ENCODE results near the gene HARBI1. TPM values are rescaled to one million over a fixed set of nuclear protein-coding genes. Genes with fewer than 3 reads are reported as not detected.
A peak's percentile ranks its signal among the peaks of the same experiment; 100 is the strongest.

Gene HARBI1
- total RNA-seq, 4 donors from 2014 or later = 1.4 to 4.0 (median 2.7) TPM

- DNase-seq (ENCODE audit: low spot score) (no peak), ATAC-seq (ENCODE audit: low FRiP score) (no peak)
- no peak for TF ChIP-seq CTCF (IDR thresholded peaks at IDR 0.05)
These were observed 44.8 kb upstream of the HARBI1 start for GRCh38 chr11:46661836-46662235.

GRCh38 chr11:46659908-46660307 lies 42.9 kb upstream of the HARBI1 start:
- ATAC-seq (ENCODE audit: low FRiP score) = no peak
- no peak for TF ChIP-seq CTCF (IDR thresholded peaks at IDR 0.05)
- no peak for DNase-seq (ENCODE audit: low spot score)

GRCh38 chr11:46658259-46658658 lies 41.2 kb upstream of the HARBI1 start:
- DNase-seq (ENCODE audit: low spot score) = no peak
- peak; percentile 55 for ATAC-seq (ENCODE audit: low FRiP score)
- no peak for TF ChIP-seq CTCF (IDR thresholded peaks at IDR 0.05)

GRCh38 chr11:46657186-46657585 lies 40.2 kb upstream of the HARBI1 start:
- TF ChIP-seq CTCF (IDR thresholded peaks at IDR 0.05) = no peak
- no peak for DNase-seq (ENCODE audit: low spot score)
- no peak for ATAC-seq (ENCODE audit: low FRiP score)

GRCh38 chr11:46655631-46656030 lies 38.6 kb upstream of the HARBI1 start:
- DNase-seq (ENCODE audit: low spot score) (no peak), ATAC-seq (ENCODE audit: low FRiP score) (no peak)
- no peak for TF ChIP-seq CTCF (IDR thresholded peaks at IDR 0.05)

- no peak for DNase-seq (ENCODE audit: low spot score)
- ATAC-seq (ENCODE audit: low FRiP score) = peak; percentile 78
- TF ChIP-seq CTCF (IDR thresholded peaks at IDR 0.05) = no peak
These were observed 32.2 kb upstream of the HARBI1 start for GRCh38 chr11:46649180-46649738.

- no peak for TF ChIP-seq CTCF (IDR thresholded peaks at IDR 0.05)
- ATAC-seq (ENCODE audit: low FRiP score) (no peak), DNase-seq (ENCODE audit: low spot score) (no peak)
These were observed 27.0 kb upstream of the HARBI1 start for GRCh38 chr11:46643986-46644385.
